Measurements from ENCODE around the gene CASR. TPM values are rescaled to one million over a fixed set of nuclear protein-coding genes. Genes with fewer than 3 reads are reported as not detected.
"Not testable (repeated sequence)": the region's sequence is repeated elsewhere in the genome, so short reads cannot be mapped to it uniquely, and the experiment has no call there.

CASR gene
- polyA plus RNA-seq, 2 of the 4 experiments (the other 2 are of a cell fraction): not detected

DNA sequence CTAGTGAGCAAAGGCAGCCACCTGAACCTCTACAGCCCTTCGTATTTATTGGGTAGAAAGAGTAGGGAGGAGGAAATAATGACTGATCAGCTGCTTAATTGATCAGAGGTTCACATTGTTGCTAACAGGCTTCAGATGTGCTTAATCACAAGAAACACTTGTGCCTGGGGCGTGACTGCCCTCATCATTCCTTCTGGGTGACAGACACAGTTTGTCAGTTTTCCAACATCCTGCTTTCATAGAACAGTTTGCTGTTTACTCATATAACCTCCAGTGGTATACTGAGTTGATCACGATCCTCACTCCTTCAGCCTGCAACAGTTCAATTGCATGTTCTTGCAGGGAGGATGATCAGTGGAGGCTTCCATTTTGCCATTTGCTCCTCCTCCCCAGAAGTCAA, 13.6 kb upstream of the CASR start:
- 9% methylated on average over 3 of the region's 3 CpGs for WGBS (ENCODE audit: missing lambda C conversion rate)
- CTCF ChIA-PET: no interaction called here
- Histone ChIP-seq H3K4me1 (no peaks in the 10 kb centered on the region), H3K4me2 (no peak overlapping the region), H3K9me3 (no peaks in the 10 kb centered on the region), H3K4me3 (no peak overlapping the region), H3K27ac (no peak overlapping the region)
- DNase-seq (ENCODE audit: low read depth in 1 of 2, low spot score in 1 of 2) (no peak), ATAC-seq (no peak), FAIRE-seq (no peak)
- POLR2A ChIA-PET: no interaction called here
- TF ChIP-seq KDM5A (IDR thresholded peaks at IDR 0.05): no peak

DNA sequence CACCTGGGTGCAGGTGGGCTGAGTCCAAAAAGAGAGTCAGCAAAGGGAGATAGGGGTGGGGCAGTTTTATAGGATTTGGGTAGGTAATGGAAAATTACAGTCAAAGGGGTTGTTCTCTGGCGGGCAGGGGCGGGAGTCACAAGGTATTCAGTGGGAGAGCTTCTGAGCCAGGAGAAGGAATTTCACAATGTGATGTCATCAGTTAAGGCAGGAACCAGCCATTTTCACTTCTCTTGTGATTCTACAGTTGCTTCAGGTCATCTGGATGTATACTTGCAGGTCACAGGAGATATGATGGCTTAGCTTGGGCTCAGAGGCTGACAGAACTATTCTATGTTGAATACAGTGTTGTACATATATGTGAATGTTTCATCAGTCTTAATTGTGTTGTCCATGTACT, 12.1 kb upstream of the CASR start:
- 0% methylated on average over 2 of the region's 2 CpGs for WGBS (ENCODE audit: missing lambda C conversion rate)
- H3K4me3 ChIP-seq; H3K9me3 ChIP-seq; FAIRE-seq; POLR2A ChIA-PET; CTCF ChIA-PET; H3K4me2 ChIP-seq; ATAC-seq; H3K4me1 ChIP-seq; H3K27ac ChIP-seq; DNase-seq (ENCODE audit: low read depth in 1 of 2, low spot score in 1 of 2): not testable (repeated sequence)

DNA sequence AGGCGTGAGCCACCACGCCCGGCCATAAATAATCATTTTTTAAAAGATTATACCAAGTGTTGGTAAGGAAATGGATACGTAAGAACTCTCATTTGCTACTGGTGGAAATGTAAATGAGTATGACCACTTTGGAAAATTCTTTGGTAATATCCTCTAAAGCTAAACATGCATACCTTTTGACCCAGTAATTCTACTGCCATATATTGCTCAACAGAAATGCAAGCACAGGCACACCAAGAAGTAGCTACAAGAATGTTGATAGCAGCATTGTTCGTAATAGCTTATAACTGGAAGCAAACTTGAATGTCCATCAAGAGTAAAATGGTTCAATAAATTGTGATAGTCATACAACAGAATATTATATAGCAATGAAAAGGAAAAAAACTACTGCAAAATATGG, 4.8 kb upstream of the CASR start:
- TF ChIP-seq ZFP36 (IDR thresholded peaks at IDR 0.05; ENCODE audit: borderline replicate concordance, partially characterized antibody) (no peak), ESRRA (IDR thresholded peaks at IDR 0.05; ENCODE audit: borderline replicate concordance, low read length) (no peak), NR3C1 (IDR thresholded peaks at IDR 0.05) (no peak), KDM1A (IDR thresholded peaks at IDR 0.05; ENCODE audit: low read depth) (no peak), GATA3 (IDR thresholded peaks at IDR 0.05; ENCODE audit: borderline replicate concordance) (no peak), BHLHE40 (IDR thresholded peaks at IDR 0.05; ENCODE audit: low read depth, low read length) (no peak), HOXB13 (CRISPR knock-in tag; IDR thresholded peaks at IDR 0.05; ENCODE audit: low read depth) (no peak), FOSL2 (IDR thresholded peaks at IDR 0.05) (no peak), FOSL2 (CRISPR knock-in tag; IDR thresholded peaks at IDR 0.05) (no peak)
- H3K4me3 ChIP-seq: no peak overlapping the region
- ATAC-seq (no peak), DNase-seq (ENCODE audit: low read depth in 1 of 2, low spot score in 1 of 2) (no peak), FAIRE-seq (no peak)
- 40% methylated on average over 5 of the region's 5 CpGs for WGBS (ENCODE audit: missing lambda C conversion rate)
- 0 out of 3 replicates have a peak, but pooled peaks cover 5% of the 10 kb centered on the region for H3K4me1 ChIP-seq
- H3K27ac ChIP-seq: no peak overlapping the region
- H3K4me2 ChIP-seq: no peak overlapping the region
- POLR2A ChIA-PET: no interaction called here
- no peaks in the 10 kb centered on the region for H3K9me3 ChIP-seq
- CTCF ChIA-PET: no interaction called here

DNA sequence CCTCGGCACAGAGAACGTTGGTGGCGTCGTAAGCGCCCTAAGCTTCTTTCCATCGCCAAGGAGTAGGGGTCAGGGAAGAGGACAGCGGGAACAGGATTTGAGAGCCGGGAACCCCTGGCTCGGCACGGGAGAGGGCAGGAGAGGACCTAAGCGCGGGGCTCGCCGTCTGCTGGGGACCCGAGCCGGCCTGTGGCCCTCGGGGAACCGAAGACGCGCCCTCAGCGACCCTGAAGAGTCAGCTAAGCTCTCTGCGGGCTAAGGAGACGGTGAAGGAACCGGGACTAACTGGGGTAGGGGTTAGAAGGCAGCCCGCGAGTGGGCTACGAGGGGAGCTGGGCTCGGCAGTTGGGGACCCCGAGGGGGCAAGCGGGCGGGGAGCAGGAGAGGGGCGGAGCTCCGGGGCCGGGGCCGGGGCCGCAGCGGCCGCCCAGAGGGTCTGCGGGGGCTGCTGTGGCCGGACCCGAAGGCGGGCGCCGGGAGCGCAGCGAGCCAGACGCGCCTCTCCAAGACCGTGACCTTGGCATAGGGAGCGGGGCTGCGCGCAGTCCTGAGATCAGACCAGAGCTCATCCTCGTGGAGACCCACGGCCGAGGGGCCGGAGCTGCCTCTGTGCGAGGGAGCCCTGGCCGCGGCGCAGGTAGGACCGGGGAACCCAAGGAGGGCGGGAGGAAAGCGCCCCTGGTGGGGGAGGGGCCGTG, 574 bp downstream of the CASR start:
- TF ChIP-seq, protein P1, sequence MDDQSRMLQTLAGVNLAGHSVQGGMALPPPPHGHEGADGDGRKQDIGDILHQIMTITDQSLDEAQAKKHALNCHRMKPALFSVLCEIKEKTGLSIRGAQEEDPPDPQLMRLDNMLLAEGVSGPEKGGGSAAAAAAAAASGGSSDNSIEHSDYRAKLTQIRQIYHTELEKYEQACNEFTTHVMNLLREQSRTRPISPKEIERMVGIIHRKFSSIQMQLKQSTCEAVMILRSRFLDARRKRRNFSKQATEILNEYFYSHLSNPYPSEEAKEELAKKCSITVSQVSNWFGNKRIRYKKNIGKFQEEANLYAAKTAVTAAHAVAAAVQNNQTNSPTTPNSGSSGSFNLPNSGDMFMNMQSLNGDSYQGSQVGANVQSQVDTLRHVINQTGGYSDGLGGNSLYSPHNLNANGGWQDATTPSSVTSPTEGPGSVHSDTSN (IDR thresholded peaks at IDR 0.05): no peak
- TF ChIP-seq TP53 (CRISPR knock-in tag; IDR thresholded peaks at IDR 0.05): no peak
- TF ChIP-seq RFX5 (IDR thresholded peaks at IDR 0.05): no peak
- no peak for TF ChIP-seq MYC (IDR thresholded peaks at IDR 0.05; ENCODE audit: borderline replicate concordance, low read length)
- TF ChIP-seq, protein P2, sequence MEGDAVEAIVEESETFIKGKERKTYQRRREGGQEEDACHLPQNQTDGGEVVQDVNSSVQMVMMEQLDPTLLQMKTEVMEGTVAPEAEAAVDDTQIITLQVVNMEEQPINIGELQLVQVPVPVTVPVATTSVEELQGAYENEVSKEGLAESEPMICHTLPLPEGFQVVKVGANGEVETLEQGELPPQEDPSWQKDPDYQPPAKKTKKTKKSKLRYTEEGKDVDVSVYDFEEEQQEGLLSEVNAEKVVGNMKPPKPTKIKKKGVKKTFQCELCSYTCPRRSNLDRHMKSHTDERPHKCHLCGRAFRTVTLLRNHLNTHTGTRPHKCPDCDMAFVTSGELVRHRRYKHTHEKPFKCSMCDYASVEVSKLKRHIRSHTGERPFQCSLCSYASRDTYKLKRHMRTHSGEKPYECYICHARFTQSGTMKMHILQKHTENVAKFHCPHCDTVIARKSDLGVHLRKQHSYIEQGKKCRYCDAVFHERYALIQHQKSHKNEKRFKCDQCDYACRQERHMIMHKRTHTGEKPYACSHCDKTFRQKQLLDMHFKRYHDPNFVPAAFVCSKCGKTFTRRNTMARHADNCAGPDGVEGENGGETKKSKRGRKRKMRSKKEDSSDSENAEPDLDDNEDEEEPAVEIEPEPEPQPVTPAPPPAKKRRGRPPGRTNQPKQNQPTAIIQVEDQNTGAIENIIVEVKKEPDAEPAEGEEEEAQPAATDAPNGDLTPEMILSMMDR (IDR thresholded peaks at IDR 0.05): no peak
- TF ChIP-seq ESRRA (IDR thresholded peaks at IDR 0.05; ENCODE audit: borderline replicate concordance, low read length): no peak
- TF ChIP-seq MAFK (IDR thresholded peaks at IDR 0.05; ENCODE audit: partially characterized antibody): no peak
- TF ChIP-seq RAD21 (conservative IDR thresholded peaks at IDR 0.05 in 1 of 2, IDR thresholded peaks at IDR 0.05 in 1 of 2): no peak
- no peak for TF ChIP-seq NFE2L2 (conservative IDR thresholded peaks at IDR 0.05; ENCODE audit: low read length)
- no peak for TF ChIP-seq TFCP2L1 (CRISPR knock-in tag; IDR thresholded peaks at IDR 0.05)
- no peak for TF ChIP-seq MAZ (IDR thresholded peaks at IDR 0.05; ENCODE audit: borderline replicate concordance, low read depth, low read length)
- no peak for TF ChIP-seq POLR2AphosphoS2 (conservative IDR thresholded peaks at IDR 0.05; ENCODE audit: low read length)
- no peak for TF ChIP-seq PHF8 (IDR thresholded peaks at IDR 0.05; ENCODE audit: borderline replicate concordance, low read depth)
- no peak for TF ChIP-seq RARB (CRISPR knock-in tag; IDR thresholded peaks at IDR 0.05)
- no peak for TF ChIP-seq JUNB (IDR thresholded peaks at IDR 0.05)
- WGBS (ENCODE audit: missing lambda C conversion rate): 16% methylated on average over 34 of the region's 64 CpGs
- CTCF ChIA-PET: interaction anchor here (1.1 kb wide), 1 partner anchor 28 kb away, joined by 3 read pairs; no protein-coding TSS in a partner anchor
- POLR2A ChIA-PET: no interaction called here
- no peak overlapping the region for H3K27ac ChIP-seq
- H3K9me3 ChIP-seq: no peaks in the 10 kb centered on the region
- peak overlapping the region; percentile 29 for H3K4me3 ChIP-seq
- FAIRE-seq (no peak), ATAC-seq (peak; percentile 10 to 26; a peak in 1 of 6 replicates), DNase-seq (ENCODE audit: low read depth in 1 of 2, low spot score in 1 of 2) (no peak)
- peak overlapping the region; percentile 57 for H3K4me2 ChIP-seq
- H3K4me1 ChIP-seq: 0 out of 3 replicates have a peak, but pooled peaks cover 9% of the 10 kb centered on the region
